K562 (cell line): Measurements from ENCODE around the gene NADSYN1. TPM values are rescaled to one million over a fixed set of nuclear protein-coding genes. Genes with fewer than 3 reads are reported as not detected.

Experiments used
- ATAC-seq: fragments of 200-7000 bp; cut with Tn5 transposase; 3 replicates; pipeline ENCODE4 v1.9.1; 2020; ENCODE audit warnings: moderate library complexity
- BruUV-seq: library from RNA; stranded (reverse); fragments of 400-500 nt; replicated peaks from 2 replicates; lab custom pipeline; 2021; lab: Mats Ljungman, UMichigan
- CTCF ChIA-PET: fragments of 300-600 bp; formaldehyde crosslinking; extraction: SDS; loops from one replicate; lab custom pipeline; 2021; ENCODE audit warnings: low intra/inter-chr PET ratio; lab: Yijun Ruan, JAX
- POLR2A ChIA-PET: fragments of 300-600, 350-650 bp; sonication (Branson Sonifier 250); formaldehyde crosslinking; extraction: SDS; loops from one replicate; lab custom pipeline; 2021; ENCODE audit warnings: antibody characterized with exemption, inconsistent platforms; lab: Yijun Ruan, JAX
- DNase-seq, 4 experiments: peaks; one replicate each; pipeline versions ENCODE4 v3.0.0 to v3.0.0-alpha.2; 2011 to 2018; ENCODE audit warnings: low spot score in 3 of 4, mixed read lengths in 3 of 4; ENCODE audit errors: extremely low read depth in 1 of 4
- FAIRE-seq: peaks from 2 replicates; lab custom pipeline; 2011; peaks lifted over from hg19 to GRCh38; lab: Jason Lieb, UNC
- H2AFZ ChIP-seq: 2 replicates; pipeline ENCODE4 v1.6.0; 2011; ENCODE audit warnings: low read depth, low read length, control low read depth, inconsistent platforms
- H3K27ac ChIP-seq: fragments of 200-600 bp; 3 replicates; pipeline ENCODE4 v1.8.0; 2011; ENCODE audit warnings: low read depth, mild to moderate bottlenecking, control low read depth, inconsistent platforms, low read length, moderate library complexity, mixed read lengths; ENCODE audit errors: extremely low read depth
- H3K27me3 ChIP-seq, 2 experiments: fragments of 300-600 bp in 1 of 2; 2 replicates in 1 of 2; 3 replicates in 1 of 2; pipeline versions ENCODE4 v1.6.0 to v1.8.0; 2011; ENCODE audit warnings: inconsistent platforms in 2 of 2, low read length in 2 of 2, mild to moderate bottlenecking in 1 of 2, mixed read lengths in 1 of 2, moderate library complexity in 1 of 2; ENCODE audit not compliant: control insufficient read depth in 2 of 2, insufficient read depth in 2 of 2
- H3K36me3 ChIP-seq: fragments of 300-600 bp; 3 replicates; pipeline ENCODE4 v1.8.0; 2011; ENCODE audit warnings: mild to moderate bottlenecking, low read length, inconsistent platforms; ENCODE audit not compliant: control insufficient read depth, insufficient read depth
- H3K4me1 ChIP-seq, 2 experiments: fragments of 200-600 bp in 1 of 2; replicated peaks in 1 of 2; 2 replicates in 1 of 2; 3 replicates in 1 of 2; pipeline versions ENCODE4 v1.5.1 to v1.8.0; 2011; ENCODE audit warnings: inconsistent platforms in 2 of 2, low read length in 2 of 2, mild to moderate bottlenecking in 1 of 2, mixed read lengths in 1 of 2, moderate library complexity in 1 of 2; ENCODE audit not compliant: control insufficient read depth in 2 of 2, insufficient read depth in 2 of 2
- H3K4me2 ChIP-seq: 2 replicates; pipeline ENCODE4 v1.6.1; 2011; ENCODE audit warnings: low read length, control low read depth, inconsistent platforms, mixed read lengths; ENCODE audit not compliant: insufficient read depth
- H3K4me3 ChIP-seq: fragments of 200-600 bp; sonication (generic), shearing (Covaris generic); 2 replicates; pipeline ENCODE4 v1.5.1; 2016; ENCODE audit warnings: control low read depth, inconsistent platforms
- H3K79me2 ChIP-seq: fragments of 200-600 bp; 3 replicates; pipeline ENCODE4 v1.8.0; 2011; ENCODE audit warnings: low read length, inconsistent platforms; ENCODE audit not compliant: control insufficient read depth, insufficient read depth
- H3K9ac ChIP-seq, 2 experiments: 2 replicates each; pipeline versions ENCODE4 v1.6.0 to v1.6.1; 2011; ENCODE audit warnings: low read depth in 2 of 2, low read length in 2 of 2, control low read depth in 1 of 2, inconsistent platforms in 1 of 2, mild to moderate bottlenecking in 1 of 2, mixed read lengths in 1 of 2; ENCODE audit not compliant: insufficient read depth in 1 of 2
- H3K9me1 ChIP-seq: one replicate; pipeline ENCODE4 v1.6.0; 2011; ENCODE audit warnings: inconsistent platforms, mild to moderate bottlenecking, low read length, moderate library complexity; ENCODE audit not compliant: control insufficient read depth, insufficient read depth
- H3K9me3 ChIP-seq: replicated peaks from 2 replicates; pipeline ENCODE4 v1.5.1; 2011; ENCODE audit warnings: low read depth, low read length, inconsistent platforms; ENCODE audit not compliant: control insufficient read depth, insufficient read depth
- H4K20me1 ChIP-seq: replicated peaks from 2 replicates; pipeline ENCODE4 v1.6.1; 2011; ENCODE audit warnings: low read length, inconsistent platforms, mixed read lengths; ENCODE audit not compliant: control insufficient read depth, insufficient read depth
- FOXA3 ChIP-seq, 2 experiments: fragments of 450-650 bp in 1 of 2; sonication (generic) in 1 of 2; formaldehyde crosslinking; IDR thresholded peaks in 1 of 2; conservative IDR thresholded peaks in 1 of 2; 2 replicates each; pipeline versions ENCODE4 v1.4.0 to v1.8.0; 2020 to 2022; ENCODE audit warnings: mild to moderate bottlenecking in 2 of 2, missing genetic modification reagents in 1 of 2
- NR0B1 ChIP-seq: fragments of 450-650 bp; IDR thresholded peaks from one replicate; pipeline ENCODE4 v1.6.1; 2018; ENCODE audit warnings: mild to moderate bottlenecking, moderate library complexity; ENCODE audit not compliant: partially characterized antibody
- POLR2G ChIP-seq: fragments of 200-400 bp; formaldehyde crosslinking; IDR thresholded peaks from 2 replicates; pipeline ENCODE4 v1.6.1; 2017; ENCODE audit warnings: low read depth, mild to moderate bottlenecking, antibody characterized with exemption, low read length, moderate library complexity
- RBFOX2 ChIP-seq: fragments of 200-400 bp; formaldehyde crosslinking; IDR thresholded peaks from 2 replicates; pipeline ENCODE4 v1.6.1; 2017; ENCODE audit warnings: low read depth, mild to moderate bottlenecking, low read length, moderate library complexity
- ZNF146 ChIP-seq: IDR thresholded peaks from one replicate; pipeline ENCODE4 v1.6.1; 2018; ENCODE audit warnings: missing compliant biosample characterization; ENCODE audit not compliant: unreplicated experiment
- WGBS: fragments of 100-300 bp; shearing (Covaris generic); methylation state at CpG from one replicate; pipeline ENCODE4 v1.1.6; 2016; ENCODE audit warnings: low coverage, mixed read lengths; ENCODE audit not compliant: insufficient coverage; ENCODE audit errors: missing lambda C conversion rate; 5-methylcytosine and 5-hydroxymethylcytosine counted together
- in situ Hi-C: fragments of 300-500 bp; cut with MboI; formaldehyde crosslinking; loops from 4 replicates; pipeline ENCODE4 v1.15.0; 2018; ENCODE audit warnings: inconsistent platforms, mixed read lengths
- intact Hi-C: fragments of 100-400 bp; cut with micrococcal nuclease; formaldehyde crosslinking; loops from 2 replicates; pipeline ENCODE4 v1.14.2; 2022
- polyA plus RNA-seq, 8 experiments: library from polyadenylated mRNA; depleted of rRNA in 4 of 8; stranded (reverse) in 5 of 8; unstranded in 3 of 8; fragments of >200 nt; fragmentation: Nextera tagmentation in 2 of 8; fragmentation: Illumina TruSeq in 1 of 8; extraction: Ambion mirVana in 2 of 8; extraction: Trizol in 1 of 8; gene quantifications; 2 replicates each; pipeline versions ENCODE4 v1.2.1 to v1.2.3, GENCODE V29; 2011 to 2014; ENCODE audit warnings: inconsistent platforms in 1 of 8, missing spikeins in 1 of 8
- total RNA-seq, 7 experiments: library from RNA; depleted of rRNA in 6 of 7; stranded (reverse); fragments of >200 nt in 6 of 7; fragmentation: Illumina TruSeq in 2 of 7; extraction: Trizol in 2 of 7; gene quantifications; 2 replicates each; pipeline versions ENCODE4 v1.2.1 to v1.2.3, GENCODE V29; 2011 to 2021; ENCODE audit warnings: low replicate concordance in 1 of 7

The NADSYN1 gene
- total and polyA plus RNA-seq, 9 of the 15 experiments (the other 6 are each of a cell fraction or from before 2014, with no cell fraction given): 12.7 to 57.3 (median 42.1) TPM

- H3K79me2 ChIP-seq: no peaks in the 10 kb centered on the region; the same call in 2 of the 3 replicates
- WGBS: 94% methylated on average over 6 of the region's 8 CpGs
- FAIRE-seq (no peak), DNase-seq (no peak), ATAC-seq (no peak)
- no peak overlapping the region for H3K4me2 ChIP-seq
- H3K9me1 ChIP-seq: peaks cover 5% of the 10 kb centered on the region
- in situ Hi-C loops (no loop called here), intact Hi-C loops (no loop called here)
- H4K20me1 ChIP-seq: peaks cover 52% of the 10 kb centered on the region
- CTCF ChIA-PET: no interaction called here
- no TSS peak for BruUV-seq
- peaks cover 77% of the 10 kb centered on the region for H3K36me3 ChIP-seq
- no peak overlapping the region for H3K27ac ChIP-seq
- no peak overlapping the region for H3K9ac ChIP-seq
- no peaks in the 10 kb centered on the region for H3K27me3 ChIP-seq
- H3K4me1 ChIP-seq: peaks cover 9 to 15% of the 10 kb centered on the region in 2 experiments; a peak in 3 of 5 replicates
- no peaks in the 10 kb centered on the region for H3K9me3 ChIP-seq
- H3K4me3 ChIP-seq: no peak overlapping the region
- POLR2A ChIA-PET: interaction anchor here (3.6 kb wide), 1 partner anchor 11 kb away, joined by 26 read pairs; the partner anchor contains the start of gene DHCR7
- no peak overlapping the region for H2AFZ ChIP-seq
- TF ChIP-seq NR0B1: no peak
- TF ChIP-seq FOXA3 (CRISPR knock-in tag; conservative IDR thresholded peaks at IDR 0.05 in 1 of 2, IDR thresholded peaks at IDR 0.05 in 1 of 2): no peak
Measured at GRCh38 chr11:71436861-71437260, 16.1 kb upstream of the NADSYN1 start.

- peaks cover 83% of the 10 kb centered on the region for H3K36me3 ChIP-seq
- FAIRE-seq: no peak
Measured at GRCh38 chr11:71437399-71437798, 15.6 kb upstream of the NADSYN1 start.

More at GRCh38 chr11:71437399-71437798, 15.6 kb upstream of the NADSYN1 start:
- intact Hi-C loops: no loop called here
- Histone ChIP-seq H3K9me3 (no peaks in the 10 kb centered on the region), H3K4me3 (no peak overlapping the region), H3K4me1 (peaks cover 9 to 15% of the 10 kb centered on the region in 2 experiments; a peak in 3 of 5 replicates), H2AFZ (no peak overlapping the region), H3K9ac (no peak overlapping the region; a peak in 2 of 4 replicates), H3K9me1 (peaks cover 5% of the 10 kb centered on the region), H3K4me2 (no peak overlapping the region), H3K79me2 (no peaks in the 10 kb centered on the region; the same call in 2 of the 3 replicates), H4K20me1 (peaks cover 52% of the 10 kb centered on the region), H3K27me3 (no peaks in the 10 kb centered on the region), H3K27ac (no peak overlapping the region)
- ChIA-PET POLR2A (interaction anchor here (3.6 kb wide), 1 partner anchor 11 kb away, joined by 26 read pairs; the partner anchor contains the start of gene DHCR7), CTCF (no interaction called here)
- 90% methylated on average over 5 of the region's 6 CpGs for WGBS
- TF ChIP-seq RBFOX2: peak; percentile 46
- no peak for TF ChIP-seq ZNF146 (CRISPR knock-in tag)
- peak; percentile 49; the same call in 1 of the 2 replicates for TF ChIP-seq POLR2G
- BruUV-seq: no TSS peak
- no peak for ATAC-seq
- DNase-seq: no peak
- in situ Hi-C loops: no loop called here
